Osteocyte (in vitro differentiated cells): Measurements from ENCODE around the gene PRAMEF8. TPM values are rescaled to one million over a fixed set of nuclear protein-coding genes. Genes with fewer than 3 reads are reported as not detected.
"Not testable (repeated sequence)": the region's sequence is repeated elsewhere in the genome, so short reads cannot be mapped to it uniquely, and the experiment has no call there.

Experiments
- DNase-seq: peaks from one replicate; pipeline ENCODE4 v3.0.0; 2021; ENCODE audit warnings: mixed read lengths; ENCODE audit not compliant: unreplicated experiment; ENCODE audit errors: extremely low spot score
- H3K27ac Mint-ChIP-seq: one replicate; pipeline ENCODE4 v1.8.0; 2021; ENCODE audit warnings: mild to moderate bottlenecking, mixed read lengths; ENCODE audit not compliant: unreplicated experiment
- H3K27me3 Mint-ChIP-seq: one replicate; pipeline ENCODE4 v1.8.0; 2021; ENCODE audit warnings: mixed read lengths; ENCODE audit not compliant: unreplicated experiment
- H3K36me3 Mint-ChIP-seq: one replicate; pipeline ENCODE4 v1.8.0; 2021; ENCODE audit warnings: mixed read lengths; ENCODE audit not compliant: unreplicated experiment
- H3K4me1 Mint-ChIP-seq: one replicate; pipeline ENCODE4 v1.8.0; 2021; ENCODE audit warnings: mixed read lengths; ENCODE audit not compliant: unreplicated experiment
- H3K4me3 Mint-ChIP-seq: one replicate; pipeline ENCODE4 v1.8.0; 2021; ENCODE audit warnings: mild to moderate bottlenecking, moderate library complexity, mixed read lengths; ENCODE audit not compliant: unreplicated experiment
- H3K9me3 Mint-ChIP-seq: one replicate; pipeline ENCODE4 v1.8.0; 2021; ENCODE audit warnings: mixed read lengths; ENCODE audit not compliant: unreplicated experiment
- long read RNA-seq: library from polyadenylated mRNA; unstranded; transcript quantifications from one replicate; pipeline ENCODE4 v2.0.0, GENCODE V29; 2021
- total RNA-seq: library from RNA; stranded (reverse); gene quantifications from 2 replicates; pipeline ENCODE4 v1.2.1, GENCODE V29; 2021

Gene PRAMEF8
- total RNA-seq = not detected in 2 replicates
- long read RNA-seq = 0 reads

- not testable (repeated sequence) for DNase-seq, H3K4me3 Mint-ChIP-seq
These were observed at the start of gene PRAMEF8 for GRCh38 chr1:13285037-13285436. Gene PRAMEF8, minus strand, starts transcription at chr1:13285137. Its CDS starts 1,046 bp downstream, at chr1:13284091.

GRCh38 chr1:13315281-13315680 is 30.3 kb upstream of the PRAMEF8 start, which contains the start of gene PRAMEF15:
Gene PRAMEF15, plus strand, starts transcription at chr1:13315581. Its CDS starts 2,827 bp downstream, at chr1:13318408.
- H3K36me3 Mint-ChIP-seq, H3K9me3 Mint-ChIP-seq, H3K4me1 Mint-ChIP-seq, H3K27ac Mint-ChIP-seq, DNase-seq, H3K27me3 Mint-ChIP-seq, H3K4me3 Mint-ChIP-seq: not testable (repeated sequence)

More at GRCh38 chr1:13285037-13285436, at the start of gene PRAMEF8:
- H3K9me3 Mint-ChIP-seq, H3K27ac Mint-ChIP-seq, H3K4me1 Mint-ChIP-seq, H3K27me3 Mint-ChIP-seq, H3K36me3 Mint-ChIP-seq: not testable (repeated sequence)

- H3K4me1 Mint-ChIP-seq, H3K36me3 Mint-ChIP-seq, H3K27ac Mint-ChIP-seq, DNase-seq, H3K4me3 Mint-ChIP-seq, H3K27me3 Mint-ChIP-seq, H3K9me3 Mint-ChIP-seq: not testable (repeated sequence)
These were observed 18.3 kb upstream of the PRAMEF8 start, which contains the start of gene PRAMEF33 for GRCh38 chr1:13303239-13303638. Gene PRAMEF33, plus strand, starts transcription at chr1:13303539. Its CDS starts 2,416 bp downstream, at chr1:13305955.

GRCh38 chr1:13302197-13302596 is 17.3 kb upstream of the PRAMEF8 start:
- H3K9me3 Mint-ChIP-seq, H3K4me1 Mint-ChIP-seq, H3K4me3 Mint-ChIP-seq, H3K27me3 Mint-ChIP-seq, H3K36me3 Mint-ChIP-seq, DNase-seq, H3K27ac Mint-ChIP-seq: not testable (repeated sequence)

- H3K4me3 Mint-ChIP-seq, H3K27ac Mint-ChIP-seq, H3K9me3 Mint-ChIP-seq, DNase-seq, H3K4me1 Mint-ChIP-seq, H3K36me3 Mint-ChIP-seq, H3K27me3 Mint-ChIP-seq: not testable (repeated sequence)
These were observed 13.8 kb upstream of the PRAMEF8 start for GRCh38 chr1:13298699-13299098.

- not testable (repeated sequence) for H3K4me1 Mint-ChIP-seq, DNase-seq, H3K4me3 Mint-ChIP-seq, H3K27me3 Mint-ChIP-seq, H3K36me3 Mint-ChIP-seq, H3K27ac Mint-ChIP-seq, H3K9me3 Mint-ChIP-seq
These were observed 12.4 kb upstream of the PRAMEF8 start for GRCh38 chr1:13297216-13297931.

- H3K27ac Mint-ChIP-seq = not testable (repeated sequence)
These were observed 4.1 kb upstream of the PRAMEF8 start for GRCh38 chr1:13289030-13289429.

GRCh38 chr1:13279617-13280016 is 5.3 kb downstream of the PRAMEF8 start:
- not testable (repeated sequence) for H3K9me3 Mint-ChIP-seq, H3K4me3 Mint-ChIP-seq, DNase-seq, H3K36me3 Mint-ChIP-seq, H3K4me1 Mint-ChIP-seq, H3K27ac Mint-ChIP-seq, H3K27me3 Mint-ChIP-seq

More at GRCh38 chr1:13289030-13289429, 4.1 kb upstream of the PRAMEF8 start:
- not testable (repeated sequence) for H3K27me3 Mint-ChIP-seq, H3K36me3 Mint-ChIP-seq, H3K4me1 Mint-ChIP-seq, H3K9me3 Mint-ChIP-seq, H3K4me3 Mint-ChIP-seq, DNase-seq

- H3K27ac Mint-ChIP-seq, H3K4me3 Mint-ChIP-seq, H3K4me1 Mint-ChIP-seq, H3K27me3 Mint-ChIP-seq, H3K9me3 Mint-ChIP-seq, DNase-seq, H3K36me3 Mint-ChIP-seq: not testable (repeated sequence)
These were observed 7.9 kb downstream of the PRAMEF8 start for GRCh38 chr1:13277016-13277415.

- not testable (repeated sequence) for H3K27ac Mint-ChIP-seq, H3K9me3 Mint-ChIP-seq, H3K27me3 Mint-ChIP-seq, DNase-seq, H3K4me3 Mint-ChIP-seq, H3K36me3 Mint-ChIP-seq, H3K4me1 Mint-ChIP-seq
These were observed 19.8 kb downstream of the PRAMEF8 start for GRCh38 chr1:13265124-13265523.

- H3K36me3 Mint-ChIP-seq, H3K4me1 Mint-ChIP-seq, H3K9me3 Mint-ChIP-seq, DNase-seq, H3K4me3 Mint-ChIP-seq, H3K27ac Mint-ChIP-seq, H3K27me3 Mint-ChIP-seq: not testable (repeated sequence)
These were observed 31.0 kb downstream of the PRAMEF8 start, which contains the start of gene PRAMEF5 for GRCh38 chr1:13253898-13254297. Gene PRAMEF5, plus strand, starts transcription at chr1:13254198. Its CDS starts 5,071 bp downstream, at chr1:13259269.

- peak; percentile 82 for DNase-seq
- H3K9me3 Mint-ChIP-seq = peaks cover 22% of the 10 kb centered on the region
These were observed 37.8 kb downstream of the PRAMEF8 start for GRCh38 chr1:13247122-13247521.

More at GRCh38 chr1:13247122-13247521, 37.8 kb downstream of the PRAMEF8 start:
- H3K4me1 Mint-ChIP-seq, H3K36me3 Mint-ChIP-seq, H3K4me3 Mint-ChIP-seq, H3K27ac Mint-ChIP-seq, H3K27me3 Mint-ChIP-seq: not testable (repeated sequence)
